ENCODE results near the gene SLN. TPM values are rescaled to one million over a fixed set of nuclear protein-coding genes. Genes with fewer than 3 reads are reported as not detected.

SLN gene
- total and polyA plus RNA-seq, 12 donors = 0.33 to 13.0 (median 2.5) TPM; not detected in 6

DNA sequence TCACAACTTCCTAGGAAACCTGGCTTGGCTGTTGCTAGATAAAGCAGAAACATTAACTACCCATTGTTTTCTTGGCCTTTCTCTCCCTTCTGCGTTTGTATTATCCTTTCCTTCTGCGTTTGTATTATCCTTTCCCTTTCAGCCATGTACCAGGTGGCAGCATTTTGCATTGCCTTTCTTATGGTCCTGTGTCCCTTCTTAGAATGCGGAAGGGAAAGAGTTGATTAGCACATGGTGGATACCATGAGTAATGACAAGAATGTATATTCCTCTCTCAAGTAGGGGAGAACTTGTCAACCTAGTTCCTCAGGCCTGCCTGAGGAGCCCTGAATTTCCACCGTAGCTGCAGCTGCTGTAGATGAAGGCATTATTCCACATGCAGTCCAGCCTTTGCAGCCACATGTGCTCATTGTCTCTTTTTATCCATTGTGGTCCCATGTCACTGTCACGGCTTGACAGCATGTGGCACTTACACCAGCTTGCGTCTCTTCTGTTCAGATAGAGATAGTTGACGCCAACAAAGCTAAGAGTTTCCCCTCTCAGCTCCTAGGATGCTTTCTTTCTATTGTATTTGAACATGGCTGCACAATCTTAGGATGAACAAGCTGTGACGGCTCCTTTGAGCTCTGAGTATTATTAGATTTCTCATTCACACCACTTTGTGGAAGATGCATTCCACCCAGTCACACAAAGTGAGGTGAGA, 44.8 kb downstream of the SLN start:
- H3K4me3 ChIP-seq = no peak overlapping the region
- H3K27ac ChIP-seq = no peak overlapping the region
- DNase-seq = no peak
- no peaks in the 10 kb centered on the region for H3K27me3 ChIP-seq
- TF ChIP-seq, protein P1, sequence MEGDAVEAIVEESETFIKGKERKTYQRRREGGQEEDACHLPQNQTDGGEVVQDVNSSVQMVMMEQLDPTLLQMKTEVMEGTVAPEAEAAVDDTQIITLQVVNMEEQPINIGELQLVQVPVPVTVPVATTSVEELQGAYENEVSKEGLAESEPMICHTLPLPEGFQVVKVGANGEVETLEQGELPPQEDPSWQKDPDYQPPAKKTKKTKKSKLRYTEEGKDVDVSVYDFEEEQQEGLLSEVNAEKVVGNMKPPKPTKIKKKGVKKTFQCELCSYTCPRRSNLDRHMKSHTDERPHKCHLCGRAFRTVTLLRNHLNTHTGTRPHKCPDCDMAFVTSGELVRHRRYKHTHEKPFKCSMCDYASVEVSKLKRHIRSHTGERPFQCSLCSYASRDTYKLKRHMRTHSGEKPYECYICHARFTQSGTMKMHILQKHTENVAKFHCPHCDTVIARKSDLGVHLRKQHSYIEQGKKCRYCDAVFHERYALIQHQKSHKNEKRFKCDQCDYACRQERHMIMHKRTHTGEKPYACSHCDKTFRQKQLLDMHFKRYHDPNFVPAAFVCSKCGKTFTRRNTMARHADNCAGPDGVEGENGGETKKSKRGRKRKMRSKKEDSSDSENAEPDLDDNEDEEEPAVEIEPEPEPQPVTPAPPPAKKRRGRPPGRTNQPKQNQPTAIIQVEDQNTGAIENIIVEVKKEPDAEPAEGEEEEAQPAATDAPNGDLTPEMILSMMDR (IDR thresholded peaks at IDR 0.05) = no peak
- no peak for TF ChIP-seq POLR2A (IDR thresholded peaks at IDR 0.05)
- intact Hi-C loops (cut with DNase I) = no loop called here
- H3K4me1 ChIP-seq (replicated peaks in 1 of 2) = no peaks in the 10 kb centered on the region
- WGBS, 4 donors = 67 to 80% (median 69%) methylated on average over 8 of the region's 8 CpGs
- no peaks in the 10 kb centered on the region for H3K9me3 ChIP-seq (replicated peaks in 1 of 3)
- no peaks in the 10 kb centered on the region for H3K36me3 ChIP-seq (replicated peaks in 1 of 2)

DNA sequence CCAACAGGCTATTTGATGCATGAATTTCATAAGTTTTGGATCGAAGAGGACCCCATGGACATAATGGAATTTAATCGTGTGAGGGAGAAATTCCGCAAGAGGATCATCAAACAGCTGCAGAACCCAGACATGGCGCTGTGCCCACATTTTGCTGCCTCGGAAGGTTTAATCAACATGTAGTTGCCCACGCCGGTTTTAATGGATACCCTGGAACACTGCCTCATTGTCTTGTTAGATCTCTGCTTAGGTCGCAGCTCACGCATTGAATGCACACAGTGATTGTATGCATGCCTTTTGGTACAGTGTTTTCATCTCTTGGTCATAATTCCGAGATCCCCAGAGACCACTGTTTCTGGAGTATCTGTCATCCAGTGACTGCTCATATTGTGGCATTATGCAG, 46.8 kb downstream of the SLN start:
- WGBS, 4 donors = 74 to 81% (median 78%) methylated on average over 10 of the region's 10 CpGs
- intact Hi-C loops (cut with DNase I) = no loop called here
- DNase-seq = no peak
- Histone ChIP-seq H3K36me3 (replicated peaks in 1 of 2) (no peaks in the 10 kb centered on the region), H3K27ac (no peak overlapping the region), H3K9me3 (replicated peaks in 1 of 3) (no peaks in the 10 kb centered on the region), H3K4me3 (no peak overlapping the region), H3K4me1 (replicated peaks in 1 of 2) (no peaks in the 10 kb centered on the region), H3K27me3 (no peaks in the 10 kb centered on the region)
- TF ChIP-seq POLR2A (IDR thresholded peaks at IDR 0.05) = no peak
- TF ChIP-seq, protein P1 (IDR thresholded peaks at IDR 0.05) = no peak

DNA sequence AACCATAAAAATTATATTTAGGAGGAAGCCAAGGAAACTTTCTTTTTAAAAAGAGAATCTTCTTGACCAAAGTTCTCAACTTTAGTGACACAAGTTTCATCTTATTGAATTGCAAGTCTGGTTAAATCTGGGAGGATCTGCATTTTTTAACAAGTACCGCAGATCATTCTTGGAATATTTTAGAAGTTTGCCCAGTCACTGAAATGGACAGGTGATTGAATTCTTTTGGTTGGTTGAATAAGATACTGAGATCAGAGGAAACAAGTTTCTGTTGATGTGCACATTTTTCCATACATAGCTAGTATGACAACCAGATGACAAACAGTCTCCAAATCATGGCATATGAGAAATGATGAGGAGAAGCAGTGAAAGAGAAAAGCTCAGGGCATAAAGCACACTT, 50.2 kb downstream of the SLN start:
- Histone ChIP-seq H3K27ac (no peak overlapping the region), H3K4me3 (no peak overlapping the region), H3K36me3 (replicated peaks in 1 of 2) (no peaks in the 10 kb centered on the region), H3K4me1 (replicated peaks in 1 of 2) (no peaks in the 10 kb centered on the region), H3K9me3 (replicated peaks in 1 of 3) (no peaks in the 10 kb centered on the region), H3K27me3 (no peaks in the 10 kb centered on the region)
- intact Hi-C loops (cut with DNase I) = no loop called here
- no peak for TF ChIP-seq POLR2A (IDR thresholded peaks at IDR 0.05)
- TF ChIP-seq, protein P1 (IDR thresholded peaks at IDR 0.05) = no peak
- no peak for DNase-seq
- WGBS, 4 donors = 85 to 92% (median 89%) methylated on average over 1 of the region's 1 CpG

DNA sequence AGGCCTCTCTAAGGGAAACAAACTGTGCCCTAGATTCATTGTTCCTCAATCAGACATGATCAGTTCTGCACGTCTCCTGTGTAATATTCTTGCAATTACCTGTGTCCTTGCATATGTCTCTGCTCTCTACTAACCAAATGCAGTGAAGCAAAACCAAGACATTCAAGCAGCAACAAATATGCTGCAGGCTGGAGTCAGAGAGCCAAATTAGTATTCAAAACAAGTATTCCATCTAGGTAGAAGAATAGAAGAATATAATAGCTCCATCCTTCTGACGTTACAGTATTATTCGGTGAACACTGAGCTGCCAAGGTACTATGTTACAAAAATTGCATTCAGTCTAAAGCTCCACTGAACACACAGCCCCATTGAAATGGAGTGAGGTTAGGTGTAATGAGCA, 51.8 kb downstream of the SLN start:
- no peaks in the 10 kb centered on the region for H3K27me3 ChIP-seq
- no peaks in the 10 kb centered on the region for H3K4me1 ChIP-seq (replicated peaks in 1 of 2)
- TF ChIP-seq POLR2A (IDR thresholded peaks at IDR 0.05) = no peak
- no peaks in the 10 kb centered on the region for H3K9me3 ChIP-seq (replicated peaks in 1 of 3)
- intact Hi-C loops (cut with DNase I) = no loop called here
- DNase-seq = no peak
- 85 to 92% (median 88%) methylated on average over 3 of the region's 3 CpGs for WGBS, 4 donors
- H3K27ac ChIP-seq = no peak overlapping the region
- no peaks in the 10 kb centered on the region for H3K36me3 ChIP-seq (replicated peaks in 1 of 2)
- no peak overlapping the region for H3K4me3 ChIP-seq

DNA sequence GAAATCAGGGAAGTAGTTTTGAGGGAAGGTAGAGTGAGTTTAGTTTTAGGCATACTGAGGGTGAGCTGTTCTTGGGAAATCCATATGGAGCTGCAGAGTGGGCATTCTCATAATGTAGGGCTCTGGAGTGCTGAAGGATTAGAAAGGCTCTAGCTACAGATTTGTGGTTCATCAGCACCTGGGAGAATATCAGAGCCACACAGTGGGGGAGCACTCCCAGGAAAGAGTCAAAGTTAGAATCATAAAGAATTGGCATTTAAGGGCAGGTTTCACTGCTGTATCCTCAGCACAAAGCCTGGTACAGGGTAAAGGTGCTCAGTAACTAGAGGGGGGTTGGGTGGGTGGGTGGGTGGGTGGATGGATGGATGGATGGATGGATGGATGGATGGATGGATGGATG, 52.5 kb downstream of the SLN start:
- Histone ChIP-seq H3K27me3 (no peaks in the 10 kb centered on the region), H3K4me1 (replicated peaks in 1 of 2) (no peaks in the 10 kb centered on the region), H3K4me3 (no peak overlapping the region), H3K9me3 (replicated peaks in 1 of 3) (no peaks in the 10 kb centered on the region), H3K36me3 (replicated peaks in 1 of 2) (no peaks in the 10 kb centered on the region), H3K27ac (no peak overlapping the region)
- TF ChIP-seq, protein P1 (IDR thresholded peaks at IDR 0.05) = no peak
- no peak for TF ChIP-seq POLR2A (IDR thresholded peaks at IDR 0.05)
- intact Hi-C loops (cut with DNase I) = no loop called here
- DNase-seq = no peak
